ENCODE measurements around the gene DNAAF3. TPM values are rescaled to one million over a fixed set of nuclear protein-coding genes. Genes with fewer than 3 reads are reported as not detected.
A peak's percentile ranks its signal among the peaks of the same experiment; 100 is the strongest.

DNAAF3 gene
- polyA plus RNA-seq, 1 of the 3 experiments (the other 2 are of a cell fraction): 2.4 TPM

GRCh38 chr19:55193481-55193880 lies 27.1 kb upstream of the DNAAF3 start:
- Histone ChIP-seq H3K9me3 (no peaks in the 10 kb centered on the region), H3K27me3 (ENCODE audit: insufficient read depth) (no peaks in the 10 kb centered on the region), H3K9ac (no peak overlapping the region), H3K79me2 (ENCODE audit: insufficient read depth) (no peaks in the 10 kb centered on the region), H3K36me3 (replicated peaks in 1 of 2; ENCODE audit: control insufficient read depth in 1 of 2, insufficient read depth in 2 of 2, low read length in 1 of 2) (no peaks in the 10 kb centered on the region), H3K4me2 (no peak overlapping the region), H3F3A (replicated peaks; ENCODE audit: insufficient read depth) (no peaks in the 10 kb centered on the region), H3K4me3 (ENCODE audit: low read depth in 2 of 2, low read length in 1 of 2) (no peak overlapping the region), H3K9me2 (no peaks in the 10 kb centered on the region), H3K27ac (ENCODE audit: low read depth in 2 of 2, low read length in 1 of 2) (no peak overlapping the region), H4K20me1 (ENCODE audit: insufficient read depth) (no peaks in the 10 kb centered on the region), H3K4me1 (ENCODE audit: control insufficient read depth in 1 of 2, insufficient read depth in 2 of 2, low read depth in 1 of 2, low read length in 1 of 2) (no peaks in the 10 kb centered on the region), H2AFZ (ENCODE audit: low read depth) (no peak overlapping the region)
- TF ChIP-seq SMC3 (IDR thresholded peaks at IDR 0.05; ENCODE audit: low read depth, low read length) (no peak), EP300 (IDR thresholded peaks at IDR 0.05; ENCODE audit: borderline replicate concordance in 1 of 2, low read depth in 1 of 2, low read length in 1 of 2) (no peak), TCF12 (IDR thresholded peaks at IDR 0.05) (no peak), FOSL2 (IDR thresholded peaks at IDR 0.05; ENCODE audit: borderline replicate concordance, low read depth) (no peak), ZBTB33 (IDR thresholded peaks at IDR 0.05; ENCODE audit: borderline replicate concordance, low read depth) (no peak), SIN3A (IDR thresholded peaks at IDR 0.05; ENCODE audit: borderline replicate concordance, low read depth, low read length) (no peak), NRF1 (IDR thresholded peaks at IDR 0.05; ENCODE audit: low read depth, low read length) (no peak), IRF3 (IDR thresholded peaks at IDR 0.05; ENCODE audit: low read depth, low read length) (no peak), FOXM1 (IDR thresholded peaks at IDR 0.05; ENCODE audit: low read depth) (no peak), EZH2phosphoT487 (IDR thresholded peaks at IDR 0.05; ENCODE audit: borderline replicate concordance, low read depth) (no peak)
- ChIA-PET POLR2A (no interaction called here), CTCF (interaction anchor here (0.7 to 1.2 kb wide), 2 partner anchors 15 to 52 kb away, joined by 3 read pairs; no protein-coding TSS in a partner anchor)
- DNase-seq: no peak
- 85% methylated on average over 12 of the region's 12 CpGs for WGBS (ENCODE audit: low lambda C conversion rate)

GRCh38 chr19:55189403-55189835 lies 23.0 kb upstream of the DNAAF3 start:
- peak overlapping the region; percentile 50; the same call in 1 of the 2 replicates for H2AFZ ChIP-seq (ENCODE audit: low read depth)

More at GRCh38 chr19:55189403-55189835, 23.0 kb upstream of the DNAAF3 start:
- WGBS (ENCODE audit: low lambda C conversion rate): 38% methylated on average over 15 of the region's 15 CpGs
- no peak overlapping the region for H3K9ac ChIP-seq
- H3K9me3 ChIP-seq: no peaks in the 10 kb centered on the region
- H3K27ac ChIP-seq (ENCODE audit: low read depth in 2 of 2, low read length in 1 of 2): peak overlapping the region in 1 of 2 experiments; percentile 46; a peak in 1 of 4 replicates
- H3K79me2 ChIP-seq (ENCODE audit: insufficient read depth): no peaks in the 10 kb centered on the region
- POLR2A ChIA-PET: no interaction called here
- H3K36me3 ChIP-seq (replicated peaks in 1 of 2; ENCODE audit: control insufficient read depth in 1 of 2, insufficient read depth in 2 of 2, low read length in 1 of 2): no peaks in the 10 kb centered on the region
- no peaks in the 10 kb centered on the region for H3F3A ChIP-seq (replicated peaks; ENCODE audit: insufficient read depth)
- CTCF ChIA-PET: interaction anchor here (1.6 kb wide), 1 partner anchor 9 kb away, joined by 5 read pairs; the partner anchor contains the start of gene SYT5
- DNase-seq: no peak
- no peaks in the 10 kb centered on the region for H4K20me1 ChIP-seq (ENCODE audit: insufficient read depth)
- H3K4me2 ChIP-seq: 0 out of 2 replicates have a peak overlapping the region, but pooled peaks have one; percentile 2
- no peaks in the 10 kb centered on the region for H3K4me1 ChIP-seq (ENCODE audit: control insufficient read depth in 1 of 2, insufficient read depth in 2 of 2, low read depth in 1 of 2, low read length in 1 of 2)
- peak; percentile 31; the same call in 1 of the 2 replicates for TF ChIP-seq FOSL2 (IDR thresholded peaks at IDR 0.05; ENCODE audit: borderline replicate concordance, low read depth)
- TF ChIP-seq MAX (IDR thresholded peaks at IDR 0.05; ENCODE audit: low read depth): peak; percentile 58; the same call in 1 of the 2 replicates
- no peak for TF ChIP-seq SIN3A (IDR thresholded peaks at IDR 0.05; ENCODE audit: borderline replicate concordance, low read depth, low read length)
- H3K4me3 ChIP-seq (ENCODE audit: low read depth in 2 of 2, low read length in 1 of 2): no peak overlapping the region
- H3K9me2 ChIP-seq: no peaks in the 10 kb centered on the region
- peaks cover 5% of the 10 kb centered on the region; the same call in 1 of the 2 replicates for H3K27me3 ChIP-seq (ENCODE audit: insufficient read depth)
